ENCODE data around the gene PPP6R3.

The PPP6R3 gene

GRCh38 chr11:68657021-68657780 is 196.6 kb downstream of the PPP6R3 start:
- no peak for ATAC-seq
- TF ChIP-seq RARB (CRISPR knock-in tag; IDR thresholded peaks at IDR 0.05) (no peak), POU6F1 (CRISPR knock-in tag; IDR thresholded peaks at IDR 0.05; ENCODE audit: borderline replicate concordance, low read depth) (no peak), ZFP30 (CRISPR knock-in tag; IDR thresholded peaks at IDR 0.05) (no peak)

GRCh38 chr11:68658097-68658496 is 197.5 kb downstream of the PPP6R3 start:
- TF ChIP-seq POU6F1 (CRISPR knock-in tag; IDR thresholded peaks at IDR 0.05; ENCODE audit: borderline replicate concordance, low read depth) = no peak
- TF ChIP-seq GLIS3 (CRISPR knock-in tag; IDR thresholded peaks at IDR 0.05) = no peak
- TF ChIP-seq SNAI2 (CRISPR knock-in tag; IDR thresholded peaks at IDR 0.05) = no peak
- TF ChIP-seq RARB (CRISPR knock-in tag; IDR thresholded peaks at IDR 0.05) = no peak
- TF ChIP-seq CSRNP3 (CRISPR knock-in tag; IDR thresholded peaks at IDR 0.05) = no peak
- TF ChIP-seq TCF4 (CRISPR knock-in tag; IDR thresholded peaks at IDR 0.05; ENCODE audit: borderline replicate concordance) = no peak
- TF ChIP-seq CREB5 (CRISPR knock-in tag; IDR thresholded peaks at IDR 0.05; ENCODE audit: low read depth) = no peak
- no peak for TF ChIP-seq TOX (CRISPR knock-in tag; IDR thresholded peaks at IDR 0.05; ENCODE audit: borderline replicate concordance)
- no peak for TF ChIP-seq ARNTL (CRISPR knock-in tag; IDR thresholded peaks at IDR 0.05; ENCODE audit: borderline replicate concordance, low read depth)
- TF ChIP-seq ESRRG (CRISPR knock-in tag; IDR thresholded peaks at IDR 0.05) = no peak
- no peak for TF ChIP-seq PATZ1 (CRISPR knock-in tag; IDR thresholded peaks at IDR 0.05; ENCODE audit: borderline replicate concordance)
- TF ChIP-seq ZFP30 (CRISPR knock-in tag; IDR thresholded peaks at IDR 0.05) = no peak
- no peak for TF ChIP-seq OSR1 (CRISPR knock-in tag; IDR thresholded peaks at IDR 0.05)
- no peak for TF ChIP-seq CSDC2 (CRISPR knock-in tag; IDR thresholded peaks at IDR 0.05)
- TF ChIP-seq ZC3H10 (CRISPR knock-in tag; IDR thresholded peaks at IDR 0.05) = no peak
- TF ChIP-seq TSHZ2 (CRISPR knock-in tag; IDR thresholded peaks at IDR 0.05) = no peak
- TF ChIP-seq ZNF565 (CRISPR knock-in tag; conservative IDR thresholded peaks at IDR 0.05; ENCODE audit: low read depth) = no peak
- ATAC-seq = no peak

GRCh38 chr11:68658661-68659060 is 198.1 kb downstream of the PPP6R3 start:
- peak; percentile 24 for ATAC-seq

More at GRCh38 chr11:68658661-68659060, 198.1 kb downstream of the PPP6R3 start:
- TF ChIP-seq ZFP30 (CRISPR knock-in tag; IDR thresholded peaks at IDR 0.05) = no peak
- TF ChIP-seq ZNF8 (CRISPR knock-in tag; IDR thresholded peaks at IDR 0.05) = no peak
- TF ChIP-seq CSRNP3 (CRISPR knock-in tag; IDR thresholded peaks at IDR 0.05) = no peak
